GOT3 (cell line): ENCODE data around the gene AHDC1.

Source experiments
- DNase-seq: peaks from one replicate; lab custom pipeline; 2025; ENCODE audit warnings: mixed read lengths; lab: John Stamatoyannopoulos, UW

AHDC1 gene

DNA sequence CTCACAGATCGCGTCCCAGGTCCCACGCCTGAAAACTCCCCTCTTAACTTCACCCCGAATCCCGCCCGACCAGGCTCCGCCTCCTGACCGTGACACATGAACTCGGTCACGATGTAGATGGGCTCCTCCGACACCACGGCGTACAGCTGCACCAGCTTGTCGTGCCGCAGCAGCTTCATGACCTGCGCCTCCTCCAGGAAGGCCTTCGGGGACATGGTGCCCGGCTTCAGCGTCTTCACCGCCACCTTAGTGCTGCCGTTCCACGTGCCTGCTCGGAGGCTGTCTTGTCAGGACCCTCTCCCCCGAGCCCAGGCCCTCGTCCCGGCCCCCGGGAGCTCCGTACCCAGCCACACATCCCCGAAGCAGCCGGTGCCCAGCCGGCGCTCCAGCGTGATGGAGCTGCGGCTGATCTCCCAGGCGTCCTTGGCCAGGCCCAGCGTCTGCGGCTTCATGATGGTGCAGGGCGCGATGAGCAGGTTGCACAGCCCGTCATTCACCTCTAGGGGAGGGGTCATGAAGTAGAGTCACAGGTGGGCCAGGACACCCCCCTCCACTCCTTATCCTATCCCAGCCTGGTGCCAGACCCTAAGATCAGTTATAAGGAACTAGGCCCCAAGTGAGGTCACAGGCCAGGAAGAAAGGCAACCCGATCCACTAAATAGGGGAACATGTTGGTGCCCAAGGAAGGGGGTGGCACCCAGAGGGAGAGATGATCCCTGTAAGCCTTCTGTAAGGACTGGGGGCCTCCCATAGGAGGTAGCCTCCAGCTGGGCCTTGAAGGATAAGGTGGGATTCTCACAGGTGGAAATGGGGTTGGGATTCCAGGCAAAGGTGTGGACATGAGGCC is 11.6 kb upstream of the AHDC1 start:
- DNase-seq = no peak

GRCh38 chr1:27614625-27615344 is 10.8 kb upstream of the AHDC1 start:
- no peak for DNase-seq

- no peak for DNase-seq
Measured at GRCh38 chr1:27614043-27614624, 10.2 kb upstream of the AHDC1 start.

- no peak for DNase-seq
Measured at GRCh38 chr1:27612718-27613117, 8.8 kb upstream of the AHDC1 start.

DNA sequence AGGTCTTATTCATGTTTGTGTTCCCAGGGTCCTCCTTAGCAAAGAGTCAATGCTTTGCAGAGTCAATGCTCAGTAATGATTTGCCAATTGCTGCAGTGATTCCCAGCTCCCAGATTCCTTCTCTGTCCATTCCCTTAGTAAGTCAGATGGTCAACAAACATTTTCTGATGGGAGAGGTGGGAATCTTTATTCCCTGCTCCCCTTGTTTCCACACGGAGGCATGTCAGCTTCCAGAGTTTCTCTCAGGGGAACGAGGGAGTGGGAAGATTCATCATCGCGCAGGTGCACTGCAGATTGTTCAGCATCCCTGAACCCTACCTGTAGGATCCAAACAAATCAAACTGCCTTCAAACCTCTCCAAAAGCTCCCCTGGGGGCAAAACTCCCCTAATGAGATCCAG is 7.5 kb upstream of the AHDC1 start:
- DNase-seq = no peak

- DNase-seq = no peak
Measured at GRCh38 chr1:27609618-27610240, 5.8 kb upstream of the AHDC1 start.

DNA sequence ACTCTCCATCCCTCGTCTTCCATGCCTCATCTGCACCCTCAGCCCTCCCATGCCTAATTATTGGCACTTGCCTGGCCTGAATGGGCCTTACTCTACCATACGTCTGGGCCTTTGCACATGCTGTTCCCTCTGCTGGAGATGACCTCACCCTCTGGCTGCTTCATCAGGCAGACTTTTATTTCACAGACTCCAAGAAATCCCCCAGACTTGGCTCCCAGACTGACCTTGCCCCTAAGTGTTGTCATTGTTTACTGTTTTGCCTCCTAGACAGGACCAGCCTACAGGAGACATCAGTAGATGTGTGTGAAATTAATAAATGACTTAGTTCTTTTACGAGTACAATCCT is 5.2 kb upstream of the AHDC1 start:
- no peak for DNase-seq

- no peak for DNase-seq
Measured at GRCh38 chr1:27607239-27607804, 3.4 kb upstream of the AHDC1 start.

- DNase-seq = no peak
Measured at GRCh38 chr1:27606708-27607238, 2.8 kb upstream of the AHDC1 start.

DNA sequence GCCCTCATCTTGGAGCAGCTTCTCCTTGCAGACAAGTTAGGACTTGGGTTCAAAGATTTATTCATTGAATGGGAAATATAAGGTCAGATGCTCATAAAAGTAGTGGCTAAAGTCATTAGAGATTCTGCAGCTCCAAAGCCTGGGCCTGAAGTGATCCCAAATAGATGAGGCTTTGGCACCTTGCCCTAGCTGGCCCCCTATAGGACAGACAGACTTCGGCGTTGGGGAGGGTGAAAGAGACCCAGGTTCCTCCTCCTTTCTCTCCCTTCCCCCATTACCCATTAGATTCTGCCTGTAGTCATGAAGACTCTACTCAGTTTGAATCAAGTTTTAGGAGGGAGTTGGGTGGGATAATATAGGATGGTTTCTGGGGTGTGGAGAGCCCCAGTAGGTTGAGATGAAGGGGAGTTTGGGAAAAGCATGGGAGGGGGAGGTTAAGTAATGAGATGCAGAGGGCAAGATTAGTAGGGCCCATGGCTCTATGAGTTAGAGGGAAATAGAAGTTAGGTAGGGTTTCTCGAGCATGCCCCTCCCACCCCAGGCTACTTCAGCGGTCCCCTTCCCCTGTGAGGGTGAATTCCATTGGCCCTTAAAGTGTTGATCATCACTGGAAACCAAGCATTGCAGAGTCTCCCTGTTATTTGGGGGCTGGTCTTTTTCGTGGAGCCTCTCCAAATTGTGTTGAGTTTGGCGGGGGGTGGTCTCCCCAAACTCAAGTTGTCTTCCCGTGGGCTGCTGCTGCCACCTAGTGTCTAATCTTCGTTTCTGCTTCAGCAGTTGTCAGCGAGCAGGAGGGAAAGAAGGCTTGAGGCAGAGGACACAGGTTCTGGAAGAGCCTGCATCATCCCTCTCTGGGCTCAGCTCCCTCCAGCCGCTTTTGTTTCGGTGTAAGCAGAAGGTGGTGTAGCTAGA is 2.1 kb upstream of the AHDC1 start:
- DNase-seq = no peak

- no peak for DNase-seq
Measured at GRCh38 chr1:27605300-27605766, 1.4 kb upstream of the AHDC1 start.

GRCh38 chr1:27604579-27605299 is 795 bp upstream of the AHDC1 start:
- DNase-seq = no peak

GRCh38 chr1:27603309-27603680 is 649 bp downstream of the AHDC1 start:
- DNase-seq = no peak

DNA sequence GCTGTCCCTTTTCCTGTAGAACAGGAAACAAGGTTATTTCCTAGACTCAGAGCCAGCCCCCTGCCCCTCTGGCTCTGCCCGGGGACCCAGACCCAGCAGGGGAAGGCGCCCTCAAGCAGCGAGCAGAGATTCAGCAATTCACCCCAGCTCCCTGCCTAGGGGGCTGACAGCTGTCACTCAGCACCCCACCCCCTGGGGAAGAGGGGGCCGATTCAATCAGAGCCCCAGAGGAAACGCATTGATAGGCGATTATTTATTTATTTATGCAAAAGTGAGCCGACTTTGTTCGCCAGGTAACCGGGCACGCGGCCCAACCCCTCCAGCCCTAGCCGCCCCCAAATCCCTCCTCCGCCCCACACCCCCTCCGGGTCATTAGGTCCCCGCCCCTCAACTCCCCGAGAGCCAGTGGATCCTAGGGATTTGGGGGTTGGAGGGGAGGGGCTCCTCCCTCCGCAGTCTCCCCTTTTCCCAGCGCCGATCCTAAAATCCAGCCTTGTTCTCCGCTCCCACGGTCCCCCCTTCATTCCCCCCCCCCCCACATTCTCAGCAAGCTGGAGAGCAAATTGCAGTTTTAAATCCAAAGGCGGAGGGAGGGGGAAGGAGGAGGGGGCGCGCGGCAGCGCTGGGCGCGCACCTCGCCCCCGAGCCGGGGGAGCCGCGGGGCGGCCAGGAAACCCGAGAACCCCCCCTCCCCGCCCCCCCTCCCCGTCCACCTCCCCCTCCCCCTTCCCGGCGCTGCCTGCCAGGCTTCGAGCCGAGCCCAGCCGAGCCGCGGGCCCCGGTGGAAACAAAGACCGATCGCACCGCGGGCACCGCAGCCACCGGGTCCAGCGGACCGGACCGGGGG is 1.3 kb downstream of the AHDC1 start:
- no peak for DNase-seq

GRCh38 chr1:27601771-27602461 is 2.0 kb downstream of the AHDC1 start:
- DNase-seq = no peak

DNA sequence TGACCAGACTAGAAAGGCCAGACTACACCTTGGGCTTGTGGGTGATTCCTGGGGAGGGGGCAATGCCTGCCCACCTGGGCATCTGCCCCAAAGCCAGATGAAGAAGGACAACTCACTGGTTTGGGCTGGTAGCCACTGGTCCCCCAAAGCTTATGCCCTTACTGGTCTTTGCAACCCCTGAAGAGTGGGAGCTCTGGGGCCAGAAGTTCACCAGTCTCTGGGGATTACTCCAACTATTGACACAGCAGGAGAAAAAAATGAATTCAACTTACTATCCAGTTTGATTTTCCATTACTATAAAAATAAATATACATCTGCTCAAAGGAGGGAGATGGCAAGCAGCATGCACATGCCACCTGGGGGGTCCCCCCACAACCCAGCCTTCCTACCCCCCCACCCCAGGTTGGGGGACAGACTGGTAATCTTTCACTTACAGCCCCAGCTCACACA is 2.6 kb downstream of the AHDC1 start:
- no peak for DNase-seq

- DNase-seq = no peak
Measured at GRCh38 chr1:27600498-27601175, 3.3 kb downstream of the AHDC1 start.
